Sciatic nerve (tissue), 2 donors: ENCODE data around the gene IGSF6. TPM values are rescaled to one million over a fixed set of nuclear protein-coding genes. Genes with fewer than 3 reads are reported as not detected.
"Not testable (repeated sequence)": the region's sequence is repeated elsewhere in the genome, so short reads cannot be mapped to it uniquely, and the experiment has no call there.

ENCODE experiments used
- ATAC-seq: fragments of 200-7000 bp; cut with Tn5 transposase; one replicate; pipeline ENCODE4 v1.9.1; 2020; ENCODE audit warnings: mild to moderate bottlenecking, moderate library complexity
- DNase-seq: peaks from one replicate; pipeline ENCODE4 v3.0.0-alpha.2; 2020; ENCODE audit warnings: low spot score
- intact Hi-C: fragments of 100-400 bp; cut with DNase I; formaldehyde crosslinking; loops from one replicate; pipeline ENCODE4 v1.14.2; 2022
- total RNA-seq: library from RNA; stranded (reverse); fragmentation: NEBNext Ultra II Directional; extraction: Animal tissue kit (Norgen Biotek cat#: 25700); gene quantifications from one replicate; pipeline ENCODE4 v1.2.1, GENCODE V29; 2021
- donor health status: DM: no; HTN: no; CAD: no.
- donor health status: DM: no; HTN: no; CAD: no.

IGSF6 gene, protein sequence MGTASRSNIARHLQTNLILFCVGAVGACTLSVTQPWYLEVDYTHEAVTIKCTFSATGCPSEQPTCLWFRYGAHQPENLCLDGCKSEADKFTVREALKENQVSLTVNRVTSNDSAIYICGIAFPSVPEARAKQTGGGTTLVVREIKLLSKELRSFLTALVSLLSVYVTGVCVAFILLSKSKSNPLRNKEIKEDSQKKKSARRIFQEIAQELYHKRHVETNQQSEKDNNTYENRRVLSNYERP
- 9.1 TPM for total RNA-seq

DNA sequence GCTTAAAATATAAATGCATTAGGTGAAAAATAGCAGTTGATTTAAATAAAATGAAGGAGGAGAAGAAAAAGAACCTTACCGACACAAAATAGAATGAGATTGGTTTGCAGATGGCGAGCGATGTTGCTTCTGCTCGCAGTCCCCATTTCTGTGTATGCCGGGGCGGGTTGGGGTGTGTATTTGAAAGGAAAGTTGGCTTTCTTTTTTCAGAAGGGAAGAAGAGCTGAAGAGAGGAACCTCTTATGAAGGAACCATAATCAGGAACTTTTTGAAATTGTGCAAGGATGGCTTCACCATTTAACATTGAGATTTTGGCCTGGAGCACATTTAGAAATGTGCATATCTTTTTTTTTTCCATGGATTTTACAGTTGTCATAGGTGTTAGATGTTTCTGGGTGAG lies at the start of gene IGSF6:
TSS of gene IGSF6 (minus strand) at position 156 of the 400 bp plus-strand sequence. CDS start at position 146, 10 bp downstream.
- DNase-seq: no peak
- intact Hi-C loops: no loop called here
- no peak for ATAC-seq

DNA sequence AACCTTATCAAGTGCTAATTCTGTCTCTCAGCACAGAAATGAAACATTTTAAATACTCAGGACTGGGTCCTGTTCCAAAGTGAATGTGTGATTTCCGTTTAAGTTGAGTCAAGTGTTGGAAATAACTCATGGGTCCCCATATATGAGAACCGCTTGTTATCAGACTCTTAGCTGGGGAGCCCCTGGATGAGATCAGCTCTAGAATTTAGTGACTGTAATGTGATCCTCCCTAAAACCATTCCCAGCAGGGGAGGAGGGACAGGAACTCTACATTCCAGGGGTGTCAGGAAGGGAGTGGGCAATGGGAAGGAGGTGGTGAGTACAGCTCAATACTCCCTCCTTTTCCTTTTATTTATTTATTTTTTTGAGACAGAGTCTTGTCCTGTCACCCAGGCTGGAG lies 48.9 kb upstream of the IGSF6 start:
- ATAC-seq: no peak
- intact Hi-C loops: no loop called here
- DNase-seq: no peak

DNA sequence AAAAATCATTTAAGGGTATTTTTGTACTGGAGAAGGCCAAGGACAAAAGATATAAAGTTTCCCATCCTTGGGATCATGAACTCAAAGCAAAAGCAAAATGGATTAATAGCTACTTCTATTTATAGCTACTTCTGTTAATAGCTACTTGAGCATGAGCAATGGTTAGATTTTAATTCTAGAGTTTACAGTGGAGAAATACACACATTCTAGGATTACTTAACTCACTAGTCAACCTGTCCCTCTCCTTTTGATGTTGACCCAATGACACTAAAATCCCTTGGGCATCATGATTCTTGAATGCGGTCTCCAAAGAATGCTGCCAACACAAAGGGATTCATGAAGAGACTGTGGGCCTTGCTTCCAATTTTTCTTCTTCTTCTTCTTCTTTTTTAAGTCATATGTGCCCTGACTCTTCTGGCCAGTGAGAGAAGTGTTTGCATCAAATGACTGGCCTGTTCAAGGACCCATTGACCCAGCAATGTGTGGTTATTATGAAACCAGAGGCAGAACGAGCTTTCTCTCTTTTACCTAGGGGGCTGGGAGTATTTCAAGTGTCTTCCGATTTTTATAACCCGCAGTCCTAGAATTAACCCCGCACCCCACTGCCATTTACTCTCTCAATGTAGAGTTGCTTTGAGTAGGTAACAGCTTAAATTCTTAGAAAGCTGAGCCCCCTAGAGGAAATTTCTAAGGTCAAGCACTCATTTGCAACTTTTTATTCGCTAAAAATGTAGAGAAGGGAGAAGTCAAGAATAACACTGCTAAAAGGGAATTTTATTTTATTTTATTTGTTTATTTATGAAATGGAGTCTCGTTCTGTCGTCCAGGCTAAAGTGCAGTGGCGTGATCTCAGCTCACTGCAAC lies 46.0 kb upstream of the IGSF6 start:
- ATAC-seq: no peak
- intact Hi-C loops: no loop called here

DNA sequence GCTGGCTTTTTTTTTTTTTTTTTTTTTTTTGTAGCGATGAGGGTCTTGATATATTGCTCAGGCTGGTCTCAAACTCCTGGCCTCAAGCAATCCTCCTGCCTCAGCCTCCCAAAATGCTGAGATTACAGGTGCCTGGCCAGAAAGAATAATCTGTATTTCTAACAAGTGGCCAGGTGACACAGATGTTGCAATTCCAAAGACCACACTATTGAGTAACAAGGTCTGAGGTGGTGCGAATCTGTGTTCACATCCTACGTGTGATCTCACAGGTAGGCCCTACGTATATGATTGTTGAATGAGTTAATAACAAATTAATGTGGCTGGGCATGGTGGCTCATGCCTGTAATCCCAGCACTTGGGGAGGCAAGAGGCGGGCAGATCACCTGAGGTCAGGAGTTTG lies 44.6 kb upstream of the IGSF6 start:
- ATAC-seq (no peak), DNase-seq (no peak)
- intact Hi-C loops: no loop called here

More for the DNA sequence above, 46.0 kb upstream of the IGSF6 start:
- DNase-seq: no peak

DNA sequence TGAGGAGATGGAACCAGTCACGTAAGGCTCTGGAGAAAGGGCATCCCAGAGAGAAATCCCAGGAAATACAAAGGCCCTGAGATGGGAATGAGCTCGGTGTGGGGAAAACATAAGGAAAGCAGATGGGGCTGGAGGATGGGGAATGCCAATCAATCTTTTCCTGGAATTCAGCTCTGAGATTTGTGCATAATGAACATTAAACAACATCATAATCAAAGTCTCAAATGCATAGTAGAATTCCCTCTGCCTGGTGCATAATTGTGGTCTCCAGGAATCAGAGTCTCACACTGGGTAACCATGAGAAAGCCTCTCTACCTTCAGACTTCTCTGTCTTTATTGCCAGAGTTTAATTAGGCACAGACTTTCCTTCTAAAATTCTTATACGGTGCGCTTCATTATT lies 42.2 kb upstream of the IGSF6 start:
- ATAC-seq: no peak
- DNase-seq: no peak
- intact Hi-C loops: no loop called here

DNA sequence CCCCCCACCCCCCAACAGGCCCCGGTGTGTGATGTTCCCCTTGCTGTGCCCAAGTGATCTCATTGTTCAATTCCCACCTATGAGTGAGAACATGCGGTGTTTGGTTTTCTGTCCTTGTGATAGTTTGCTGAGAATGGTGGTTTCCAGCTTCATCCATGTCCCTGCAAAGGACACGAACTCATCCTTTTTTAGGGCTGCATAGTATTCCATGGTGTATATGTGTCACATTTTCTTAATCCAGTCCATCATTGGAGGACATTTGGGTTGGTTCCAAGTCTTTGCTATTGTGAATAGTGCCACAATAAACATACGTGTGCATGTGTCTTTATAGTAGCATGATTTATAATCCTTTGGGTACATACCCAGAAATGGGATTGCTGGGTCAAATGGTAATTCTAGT lies 38.6 kb upstream of the IGSF6 start:
- intact Hi-C loops, ATAC-seq, DNase-seq: not testable (repeated sequence)

DNA sequence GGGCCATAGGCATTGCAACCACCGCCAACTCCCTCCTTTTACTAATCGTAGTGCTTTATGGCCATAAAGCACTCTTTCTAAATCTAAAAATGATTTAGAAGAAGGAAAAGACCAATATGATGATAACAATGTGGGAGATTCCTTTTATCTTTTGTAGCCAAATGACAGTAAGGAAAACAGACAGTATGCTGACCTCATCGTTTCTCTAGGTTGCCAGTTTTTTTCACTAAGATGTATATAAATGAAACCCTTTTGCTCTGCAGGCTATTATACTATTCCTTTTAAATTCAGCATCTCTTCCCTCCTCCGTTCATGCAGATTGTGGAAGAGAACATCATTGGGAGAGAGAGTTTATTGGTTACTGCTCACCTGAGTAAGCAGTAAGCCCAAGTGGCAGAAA lies 36.7 kb upstream of the IGSF6 start:
- ATAC-seq (no peak), DNase-seq (no peak)
- intact Hi-C loops: no loop called here

DNA sequence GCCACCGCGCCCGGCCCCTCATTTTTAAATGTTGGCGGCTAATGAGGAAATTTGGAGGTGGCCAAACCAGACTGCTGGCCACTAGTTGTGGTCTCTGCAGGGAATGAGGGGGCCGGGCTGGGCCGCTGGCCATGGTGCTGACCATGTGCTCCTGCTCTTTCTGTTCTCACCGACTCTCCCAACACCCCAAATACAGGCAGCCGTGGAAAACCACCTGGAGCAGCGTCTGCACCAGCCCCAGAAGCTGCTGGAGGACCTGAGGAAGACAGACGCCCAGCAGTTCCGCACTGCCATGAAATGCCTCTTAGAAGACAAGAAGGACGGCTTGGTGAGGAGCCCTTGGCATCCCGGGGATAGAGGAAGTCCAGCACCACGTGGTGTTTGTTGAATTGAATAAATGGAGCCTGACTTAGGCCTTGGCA lies 32.6 kb upstream of the IGSF6 start:
- intact Hi-C loops: no loop called here
- no peak for DNase-seq
- ATAC-seq: no peak

DNA sequence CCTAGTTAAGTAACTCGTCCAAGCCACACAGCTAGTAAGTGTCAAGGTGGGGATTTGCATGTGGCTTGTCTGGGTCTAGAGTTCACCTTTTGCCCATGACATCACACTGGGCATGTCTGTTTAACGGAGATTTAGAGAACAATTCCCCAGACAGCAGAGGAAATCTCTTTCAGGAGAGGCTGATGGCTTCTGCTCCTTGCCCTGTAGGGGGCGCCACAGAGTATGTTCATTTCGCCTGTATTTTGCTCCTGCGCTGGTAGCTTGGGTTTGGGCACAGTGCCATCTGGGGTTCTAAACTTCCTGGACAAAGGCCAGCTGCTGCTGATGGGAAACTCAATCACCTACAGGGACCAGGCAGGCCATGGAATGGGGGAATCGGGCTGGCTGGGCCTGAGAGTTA lies 31.8 kb upstream of the IGSF6 start:
- intact Hi-C loops: no loop called here
- DNase-seq (peak; percentile 56), ATAC-seq (no peak)

DNA sequence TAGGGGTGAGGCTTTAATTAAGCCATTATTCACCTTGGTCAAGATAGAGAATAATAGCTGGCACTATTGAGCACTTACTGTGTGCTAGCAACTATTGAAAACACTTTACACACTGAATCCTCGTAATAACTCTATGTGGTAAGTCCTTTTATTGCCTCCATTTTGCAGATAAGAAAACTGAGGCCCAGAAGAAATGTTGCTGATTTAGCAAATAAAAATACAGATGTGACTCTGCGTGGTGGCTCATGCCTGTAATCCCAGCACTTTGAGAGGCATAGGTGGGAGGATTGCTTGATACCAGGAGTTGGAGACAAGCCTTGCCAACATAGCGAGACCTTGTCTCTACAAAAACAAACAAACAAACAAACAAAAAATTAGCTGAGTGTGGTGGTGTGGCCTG lies 30.8 kb upstream of the IGSF6 start:
- no peak for DNase-seq
- intact Hi-C loops: no loop called here
- ATAC-seq: no peak

DNA sequence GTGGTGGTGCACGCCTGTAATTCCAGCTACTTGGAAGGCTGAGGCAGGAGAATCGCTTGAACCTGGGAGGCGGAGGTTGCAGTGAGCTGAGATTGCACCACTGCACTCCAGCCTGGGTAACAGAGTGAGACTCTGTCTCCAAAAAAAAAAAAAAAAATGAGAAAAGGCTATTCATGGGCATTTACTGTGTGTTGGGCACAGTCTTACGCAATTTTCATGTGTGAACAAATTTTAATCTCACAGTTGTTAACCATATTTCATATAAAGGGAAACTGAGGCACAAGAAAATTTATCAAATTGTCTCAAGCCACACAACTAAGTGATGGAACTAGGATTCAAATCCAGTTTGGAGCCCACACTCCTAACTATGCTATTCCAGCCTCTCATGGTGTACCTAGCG lies 28.3 kb upstream of the IGSF6 start:
- ATAC-seq, DNase-seq: not testable (repeated sequence)

DNA sequence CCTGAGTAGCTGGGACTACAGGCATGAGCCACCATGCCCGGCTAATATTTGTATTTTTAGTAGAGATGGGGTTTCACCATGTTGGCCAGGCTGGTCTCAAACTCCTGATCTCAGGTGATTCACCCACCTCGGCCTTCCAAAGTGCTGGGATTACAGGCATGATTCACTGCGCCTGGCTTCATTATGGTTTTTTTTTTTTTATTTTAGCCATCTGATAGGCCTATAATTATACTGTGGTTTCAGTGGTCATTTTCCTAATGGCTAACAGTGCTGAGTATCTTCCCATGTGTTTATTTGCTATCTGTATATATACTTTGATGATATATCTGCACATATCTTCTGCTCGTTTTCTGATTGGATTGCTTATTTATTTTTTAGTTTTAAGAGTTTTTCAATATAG lies 22.0 kb upstream of the IGSF6 start:
- ATAC-seq, intact Hi-C loops: not testable (repeated sequence)

More for the DNA sequence above, 28.3 kb upstream of the IGSF6 start:
- intact Hi-C loops: not testable (repeated sequence)

DNA sequence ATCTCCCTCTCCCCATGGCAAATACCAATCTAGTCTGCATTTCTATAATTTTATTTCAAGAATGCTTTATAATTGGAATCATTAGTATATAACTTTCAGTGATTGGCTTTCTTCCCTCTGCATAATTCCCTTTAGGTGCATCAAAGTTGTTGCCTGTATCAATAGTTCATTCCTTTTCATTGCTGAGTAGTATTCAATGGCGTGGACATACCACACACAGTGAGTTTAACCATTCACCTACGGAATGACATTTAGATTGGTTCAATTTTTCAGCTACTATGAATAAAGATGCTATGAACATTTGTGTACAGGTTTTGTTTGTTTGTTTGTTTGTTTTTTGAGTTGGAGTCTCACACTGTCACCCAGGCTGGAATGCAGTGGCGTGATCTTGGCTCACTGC lies 21.1 kb upstream of the IGSF6 start:
- ATAC-seq (no peak), DNase-seq (no peak)
- intact Hi-C loops: no loop called here

More for the DNA sequence above, 22.0 kb upstream of the IGSF6 start:
- not testable (repeated sequence) for DNase-seq

DNA sequence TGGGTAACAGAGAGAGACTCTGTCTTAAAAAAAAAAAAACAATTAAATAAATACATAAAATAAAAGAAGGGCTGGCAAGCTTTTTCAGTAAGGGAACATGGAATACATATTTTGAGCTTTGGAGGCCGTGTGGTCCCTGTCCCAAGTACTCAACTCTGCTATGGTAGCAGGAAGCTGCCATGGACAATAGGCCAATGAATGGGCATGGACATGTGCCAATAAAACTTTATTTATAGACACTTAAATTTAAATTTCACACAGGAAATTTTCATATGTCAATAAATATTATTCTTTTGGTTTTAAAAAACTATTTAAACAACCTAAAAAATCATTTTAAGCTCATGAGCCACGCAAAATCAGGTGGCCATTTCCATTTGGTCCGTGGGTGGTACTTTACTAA lies 15.2 kb upstream of the IGSF6 start:
- DNase-seq: no peak
- no peak for ATAC-seq
- intact Hi-C loops: no loop called here

DNA sequence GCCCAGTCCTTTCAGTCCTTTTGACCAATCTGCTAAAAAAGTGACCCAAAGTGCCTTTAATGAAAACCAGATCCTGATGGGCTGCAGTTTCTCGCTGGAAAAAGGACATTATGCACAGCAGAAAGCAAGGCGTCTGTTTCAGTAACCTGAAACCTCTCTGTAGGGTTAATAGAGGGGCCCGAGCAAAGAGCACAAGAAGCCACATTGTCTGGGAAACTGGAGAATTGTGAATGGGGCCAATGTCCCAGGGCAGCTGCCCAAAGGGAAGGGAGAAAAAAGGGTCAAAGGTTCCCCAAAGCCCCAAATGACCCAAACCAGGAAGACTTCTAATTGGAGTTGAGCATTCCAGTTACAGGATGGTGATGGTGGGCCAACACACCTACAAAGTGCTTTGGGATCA lies 14.4 kb upstream of the IGSF6 start:
- ATAC-seq (no peak), DNase-seq (no peak)
- intact Hi-C loops: no loop called here

DNA sequence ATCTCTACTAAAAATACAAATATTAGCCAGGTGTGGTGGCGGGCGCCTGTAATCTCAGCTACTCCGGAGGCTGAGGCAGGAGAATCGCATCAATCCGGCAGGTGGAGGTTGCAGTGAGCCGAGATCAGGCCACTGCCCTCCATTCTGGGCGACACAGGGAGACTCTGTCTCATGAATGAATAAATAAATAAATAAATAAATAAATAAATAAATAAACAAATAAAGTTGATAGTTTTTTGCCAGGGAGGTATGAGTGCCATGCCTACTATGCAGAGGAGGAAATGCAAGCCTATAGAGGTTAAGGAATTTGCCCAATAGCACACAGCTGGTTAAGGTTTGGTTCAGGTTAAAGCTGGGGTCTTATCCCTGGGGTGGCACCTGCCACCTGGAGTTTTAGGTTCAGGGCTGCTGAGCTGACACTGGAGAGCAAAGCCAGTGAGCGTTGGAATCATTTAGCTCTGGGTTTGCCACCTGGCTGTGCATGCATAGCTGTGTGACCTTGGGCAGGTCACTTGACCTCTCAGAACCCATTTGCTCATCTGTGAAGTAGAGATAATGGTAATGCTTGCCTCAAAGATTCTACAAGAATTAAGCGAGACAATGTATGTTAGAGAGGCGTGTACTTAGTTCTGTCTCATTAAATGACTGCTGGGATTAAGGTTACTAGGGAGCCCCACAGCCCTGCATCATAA lies 12.5 kb upstream of the IGSF6 start:
- ATAC-seq (no peak), DNase-seq (no peak)
- intact Hi-C loops: no loop called here

DNA sequence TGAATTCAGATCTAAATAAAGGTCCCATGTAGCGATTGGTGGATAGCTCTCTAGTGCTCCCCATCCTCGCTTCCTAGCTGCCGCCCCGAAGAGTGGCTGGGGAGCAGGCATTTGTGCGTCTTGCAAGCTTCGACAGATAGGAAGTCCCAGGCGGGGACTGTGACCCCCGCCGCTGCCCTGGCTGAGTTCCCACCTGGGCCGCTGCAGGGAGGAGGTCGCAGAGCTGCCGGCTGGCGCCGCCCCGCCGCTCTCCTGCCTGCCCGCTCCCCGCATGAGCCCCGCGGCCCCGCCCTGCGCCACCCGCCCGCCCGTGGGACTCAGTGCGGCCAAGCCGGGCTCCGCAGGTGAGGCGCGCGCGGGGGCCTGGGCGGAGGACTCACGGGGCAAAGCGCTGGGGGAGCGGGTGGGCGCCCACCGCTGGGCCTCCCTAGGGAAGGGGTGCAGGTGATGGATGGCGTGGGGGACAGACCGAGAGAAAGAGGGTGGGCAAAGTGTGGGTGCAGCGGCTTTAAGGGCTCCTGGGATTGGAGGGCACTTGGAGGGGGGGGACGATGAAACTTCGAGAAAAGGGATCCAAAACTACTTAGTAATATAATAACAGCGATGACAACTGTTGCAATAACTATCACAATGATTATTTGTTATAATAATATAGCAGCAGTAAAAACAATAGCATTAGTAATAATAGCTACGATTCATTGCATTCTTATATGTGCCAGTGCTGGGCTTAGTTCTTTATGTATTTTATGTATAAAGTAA lies 11.7 kb upstream of the IGSF6 start, which contains the start of gene OTOA:
TSS of gene OTOA (plus strand) at position 80 of the 759 bp plus-strand sequence. CDS start 14,547 bp downstream, outside the sequence.
- ATAC-seq (no peak), DNase-seq (no peak)
- intact Hi-C loops: no loop called here

DNA sequence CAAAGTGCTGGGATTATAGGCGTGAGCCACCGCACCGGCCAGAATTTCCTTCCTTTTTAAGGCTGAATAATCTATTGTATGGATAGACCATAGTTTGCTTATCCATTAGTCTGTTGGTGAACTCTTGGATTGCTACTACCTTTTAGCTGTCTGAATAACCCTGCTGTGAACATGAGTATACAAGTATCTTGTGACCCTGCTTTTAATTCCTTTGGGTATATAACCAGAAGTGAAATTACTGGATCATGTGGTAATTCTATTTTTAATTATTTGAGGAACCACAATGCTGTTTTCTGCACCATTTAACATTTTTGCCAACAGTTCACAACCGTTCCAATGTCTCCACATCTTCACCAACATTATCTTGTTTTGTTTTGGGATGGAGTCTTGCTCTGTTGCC lies 6.7 kb upstream of the IGSF6 start:
- peak; percentile 51 for ATAC-seq
- intact Hi-C loops: no loop called here
- DNase-seq: no peak
